Memory B cell (primary cell): ENCODE results near the gene NBAS.
A peak's percentile ranks its signal among the peaks of the same experiment; 100 is the strongest.

Source experiments
- ATAC-seq: fragments of 150-1000 bp; cut with Tn5 transposase; 2 replicates; pipeline ENCODE4 v1.10.0; 2021; ENCODE audit warnings: low read depth, mild to moderate bottlenecking, moderate library complexity
- DNase-seq, 2 donors: peaks; one replicate each; pipeline ENCODE4 v3.0.0; 2022; ENCODE audit warnings: low spot score in 2 of 2
- H3K27ac Mint-ChIP-seq: one replicate; pipeline ENCODE4 v1.8.0; 2022; ENCODE audit warnings: mild to moderate bottlenecking, moderate library complexity, mixed read lengths
- H3K27me3 Mint-ChIP-seq: one replicate; pipeline ENCODE4 v1.8.0; 2022; ENCODE audit warnings: mixed read lengths
- H3K36me3 Mint-ChIP-seq: one replicate; pipeline ENCODE4 v1.8.0; 2022; ENCODE audit warnings: mild to moderate bottlenecking, mixed read lengths
- H3K4me1 Mint-ChIP-seq: one replicate; pipeline ENCODE4 v1.8.0; 2022; ENCODE audit warnings: mixed read lengths
- H3K4me3 Mint-ChIP-seq: one replicate; pipeline ENCODE4 v1.8.0; 2022; ENCODE audit warnings: mild to moderate bottlenecking, moderate library complexity, mixed read lengths
- H3K9me3 Mint-ChIP-seq: one replicate; pipeline ENCODE4 v1.8.0; 2022; ENCODE audit warnings: mixed read lengths

Gene NBAS

GRCh38 chr2:15560988-15561573 lies at the start of gene NBAS:
NBAS (minus strand) TSS chr2:15561334; CDS start chr2:15561304, 30 bp downstream.
- no peaks in the 10 kb centered on the region for H3K36me3 Mint-ChIP-seq
- peak within 1 kb of the TSS; percentile 95 for H3K27ac Mint-ChIP-seq

GRCh38 chr2:15610430-15610952 lies 49.4 kb upstream of the NBAS start:
- no peaks in the 10 kb centered on the region for H3K27me3 Mint-ChIP-seq
- no peaks in the 10 kb centered on the region for H3K9me3 Mint-ChIP-seq
- H3K4me1 Mint-ChIP-seq = peaks cover 4% of the 10 kb centered on the region
- H3K4me3 Mint-ChIP-seq = no peak overlapping the region
- DNase-seq = no peak
- no peak overlapping the region for H3K27ac Mint-ChIP-seq
- peaks cover 29% of the 10 kb centered on the region for H3K36me3 Mint-ChIP-seq
- no peak for ATAC-seq

More at GRCh38 chr2:15560988-15561573, at the start of gene NBAS:
- peak; percentile 89 for ATAC-seq
- Mint-ChIP-seq H3K9me3 (no peaks in the 10 kb centered on the region), H3K4me1 (peaks cover 26% of the 10 kb centered on the region), H3K27me3 (peaks cover 3% of the 10 kb centered on the region), H3K4me3 (peak within 1 kb of the TSS; percentile 99)
- DNase-seq = peak; percentile 49 to 64

GRCh38 chr2:15609341-15610042 lies 48.4 kb upstream of the NBAS start:
- DNase-seq (no peak), ATAC-seq (no peak)

GRCh38 chr2:15608392-15608761 lies 47.2 kb upstream of the NBAS start:
- Mint-ChIP-seq H3K9me3 (no peaks in the 10 kb centered on the region), H3K4me3 (no peak overlapping the region), H3K27ac (no peak overlapping the region), H3K27me3 (no peaks in the 10 kb centered on the region), H3K36me3 (peaks cover 38% of the 10 kb centered on the region), H3K4me1 (peaks cover 9% of the 10 kb centered on the region)
- ATAC-seq (no peak), DNase-seq (no peak)

More at GRCh38 chr2:15609341-15610042, 48.4 kb upstream of the NBAS start:
- H3K9me3 Mint-ChIP-seq = no peaks in the 10 kb centered on the region
- no peak overlapping the region for H3K4me3 Mint-ChIP-seq
- peaks cover 11% of the 10 kb centered on the region for H3K4me1 Mint-ChIP-seq
- no peaks in the 10 kb centered on the region for H3K27me3 Mint-ChIP-seq
- H3K36me3 Mint-ChIP-seq = peaks cover 37% of the 10 kb centered on the region
- no peak overlapping the region for H3K27ac Mint-ChIP-seq

- Mint-ChIP-seq H3K4me1 (peaks cover 9% of the 10 kb centered on the region), H3K36me3 (peaks cover 39% of the 10 kb centered on the region), H3K27me3 (no peaks in the 10 kb centered on the region), H3K9me3 (no peaks in the 10 kb centered on the region), H3K4me3 (no peak overlapping the region), H3K27ac (no peak overlapping the region)
- no peak for DNase-seq
- ATAC-seq = no peak
Measured at GRCh38 chr2:15607709-15608391, 46.7 kb upstream of the NBAS start.

GRCh38 chr2:15606481-15607441 lies 45.6 kb upstream of the NBAS start:
- ATAC-seq = no peak
- Mint-ChIP-seq H3K27ac (no peak overlapping the region), H3K4me3 (no peak overlapping the region), H3K36me3 (peaks cover 46% of the 10 kb centered on the region), H3K4me1 (peaks cover 9% of the 10 kb centered on the region), H3K9me3 (no peaks in the 10 kb centered on the region), H3K27me3 (no peaks in the 10 kb centered on the region)
- no peak for DNase-seq

GRCh38 chr2:15605721-15606120 lies 44.6 kb upstream of the NBAS start:
- H3K27ac Mint-ChIP-seq = no peak overlapping the region
- peaks cover 51% of the 10 kb centered on the region for H3K36me3 Mint-ChIP-seq
- H3K9me3 Mint-ChIP-seq = no peaks in the 10 kb centered on the region
- no peak for ATAC-seq
- H3K27me3 Mint-ChIP-seq = no peaks in the 10 kb centered on the region
- no peak overlapping the region for H3K4me3 Mint-ChIP-seq
- peaks cover 9% of the 10 kb centered on the region for H3K4me1 Mint-ChIP-seq
- no peak for DNase-seq

GRCh38 chr2:15603948-15604347 lies 42.8 kb upstream of the NBAS start:
- DNase-seq = no peak
- Mint-ChIP-seq H3K4me1 (peaks cover 9% of the 10 kb centered on the region), H3K36me3 (peaks cover 43% of the 10 kb centered on the region)

GRCh38 chr2:15603044-15603765 lies 42.1 kb upstream of the NBAS start:
- Mint-ChIP-seq H3K36me3 (peaks cover 44% of the 10 kb centered on the region), H3K9me3 (no peaks in the 10 kb centered on the region), H3K27ac (no peak overlapping the region), H3K4me3 (no peak overlapping the region), H3K27me3 (no peaks in the 10 kb centered on the region), H3K4me1 (peaks cover 9% of the 10 kb centered on the region)
- DNase-seq (no peak), ATAC-seq (no peak)

More at GRCh38 chr2:15603948-15604347, 42.8 kb upstream of the NBAS start:
- Mint-ChIP-seq H3K9me3 (no peaks in the 10 kb centered on the region), H3K27ac (no peak overlapping the region), H3K27me3 (no peaks in the 10 kb centered on the region), H3K4me3 (no peak overlapping the region)
- ATAC-seq = no peak

- no peaks in the 10 kb centered on the region for H3K27me3 Mint-ChIP-seq
Measured at GRCh38 chr2:15602393-15602792, 41.3 kb upstream of the NBAS start.

GRCh38 chr2:15601681-15602080 lies 40.5 kb upstream of the NBAS start:
- no peak for ATAC-seq
- DNase-seq = no peak
- Mint-ChIP-seq H3K27me3 (no peaks in the 10 kb centered on the region), H3K9me3 (no peaks in the 10 kb centered on the region), H3K27ac (no peak overlapping the region), H3K4me3 (no peak overlapping the region), H3K36me3 (peaks cover 41% of the 10 kb centered on the region), H3K4me1 (peaks cover 9% of the 10 kb centered on the region)

More at GRCh38 chr2:15602393-15602792, 41.3 kb upstream of the NBAS start:
- H3K4me3 Mint-ChIP-seq = no peak overlapping the region
- DNase-seq (no peak), ATAC-seq (no peak)
- peaks cover 9% of the 10 kb centered on the region for H3K4me1 Mint-ChIP-seq
- no peaks in the 10 kb centered on the region for H3K9me3 Mint-ChIP-seq
- peaks cover 41% of the 10 kb centered on the region for H3K36me3 Mint-ChIP-seq
- no peak overlapping the region for H3K27ac Mint-ChIP-seq

- Mint-ChIP-seq H3K4me3 (no peak overlapping the region), H3K4me1 (peaks cover 7% of the 10 kb centered on the region), H3K9me3 (no peaks in the 10 kb centered on the region), H3K27ac (peak overlapping the region; percentile 82), H3K36me3 (peaks cover 46% of the 10 kb centered on the region), H3K27me3 (no peaks in the 10 kb centered on the region)
- ATAC-seq = no peak
- DNase-seq = no peak
Measured at GRCh38 chr2:15599994-15600393, 38.9 kb upstream of the NBAS start.

- Mint-ChIP-seq H3K4me1 (peaks cover 16% of the 10 kb centered on the region), H3K27ac (no peak overlapping the region), H3K4me3 (no peak overlapping the region), H3K27me3 (no peaks in the 10 kb centered on the region), H3K36me3 (peaks cover 29% of the 10 kb centered on the region), H3K9me3 (no peaks in the 10 kb centered on the region)
- ATAC-seq = no peak
- DNase-seq = no peak
Measured at GRCh38 chr2:15596968-15597367, 35.8 kb upstream of the NBAS start.
